Amniotic stem cell (primary cell): Measurements from ENCODE around the gene GAS6.
A peak's percentile ranks its signal among the peaks of the same experiment; 100 is the strongest.

Experiments
- DNase-seq: peaks from one replicate; lab custom pipeline; 2025; lab: John Stamatoyannopoulos, UW

GAS6 gene

GRCh38 chr13:113819731-113820715 lies 43.9 kb downstream of the GAS6 start:
- DNase-seq = no peak

GRCh38 chr13:113819341-113819730 lies 44.5 kb downstream of the GAS6 start:
- no peak for DNase-seq

DNA sequence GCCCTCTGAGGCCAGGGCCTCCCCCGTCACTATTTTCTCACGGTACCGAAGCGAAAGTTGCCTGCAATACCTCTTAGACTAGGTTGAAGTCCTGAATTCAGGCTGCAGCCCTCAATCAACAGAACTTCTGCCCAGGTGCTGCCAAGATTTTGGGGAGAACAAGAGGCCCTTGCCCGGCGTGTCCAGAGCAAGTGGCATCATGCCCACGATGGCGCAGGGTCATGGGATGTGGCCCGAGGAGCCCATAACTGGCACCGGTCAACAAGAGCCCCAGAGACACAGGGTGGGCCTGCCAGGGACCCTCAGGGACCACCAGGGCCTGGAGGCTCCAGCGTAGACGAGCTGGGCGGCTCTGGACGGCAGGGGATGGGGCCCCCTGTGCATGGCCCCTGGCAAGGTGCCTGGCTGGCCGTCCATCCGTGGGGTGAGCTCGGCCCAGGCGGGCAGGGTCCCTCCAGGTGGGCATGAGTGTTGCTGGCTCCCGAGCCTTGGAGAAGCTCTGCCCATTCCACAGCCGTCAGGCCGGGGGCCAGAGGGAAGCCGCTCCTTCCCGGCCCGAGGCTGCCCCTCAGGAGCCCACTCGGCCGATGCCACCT lies 45.1 kb downstream of the GAS6 start:
- no peak for DNase-seq

GRCh38 chr13:113817860-113818691 lies 45.8 kb downstream of the GAS6 start:
- DNase-seq = no peak

DNA sequence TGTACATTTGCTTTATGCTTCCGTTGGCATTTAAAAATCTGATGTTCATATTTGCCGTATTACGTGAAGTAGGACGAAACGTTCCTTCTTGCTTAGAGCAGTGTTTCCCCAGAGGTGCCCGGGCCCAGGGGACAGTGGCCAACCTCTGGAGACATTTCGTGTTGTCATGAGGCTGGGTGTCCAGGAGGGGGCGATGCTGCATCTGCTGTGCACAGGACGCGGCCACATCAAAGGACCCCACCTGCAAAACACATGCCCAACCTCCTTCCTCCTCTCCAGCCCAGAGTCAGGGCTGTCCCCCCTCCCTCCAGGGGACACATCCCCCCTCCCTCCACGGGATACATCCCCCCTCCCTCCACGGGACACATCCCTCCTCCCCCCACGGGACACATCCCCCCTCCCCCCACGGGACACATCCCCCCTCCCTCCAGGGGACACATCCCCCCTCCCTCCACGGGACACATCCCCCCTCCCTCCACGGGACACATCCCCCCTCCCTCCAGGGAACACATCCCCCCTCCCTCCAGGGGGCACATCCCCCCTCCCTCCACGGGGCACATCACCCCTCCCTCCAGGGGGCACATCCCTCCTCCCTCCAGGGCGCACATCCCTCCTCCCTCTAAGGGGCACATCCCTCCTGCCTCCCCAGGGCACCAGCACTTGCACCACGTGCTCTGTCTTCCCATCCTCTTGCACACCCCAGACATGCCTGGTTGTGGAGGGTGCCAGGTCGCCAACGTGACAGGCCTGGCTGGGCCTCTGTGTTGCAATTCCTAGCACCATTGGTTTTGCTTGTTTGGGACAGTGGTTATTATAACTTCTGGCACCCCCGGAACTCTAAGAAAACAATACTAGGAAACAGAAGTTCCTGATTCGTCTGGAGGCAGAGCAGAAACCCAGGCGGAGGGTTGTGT lies 46.7 kb downstream of the GAS6 start:
- DNase-seq = peak; percentile 52

DNA sequence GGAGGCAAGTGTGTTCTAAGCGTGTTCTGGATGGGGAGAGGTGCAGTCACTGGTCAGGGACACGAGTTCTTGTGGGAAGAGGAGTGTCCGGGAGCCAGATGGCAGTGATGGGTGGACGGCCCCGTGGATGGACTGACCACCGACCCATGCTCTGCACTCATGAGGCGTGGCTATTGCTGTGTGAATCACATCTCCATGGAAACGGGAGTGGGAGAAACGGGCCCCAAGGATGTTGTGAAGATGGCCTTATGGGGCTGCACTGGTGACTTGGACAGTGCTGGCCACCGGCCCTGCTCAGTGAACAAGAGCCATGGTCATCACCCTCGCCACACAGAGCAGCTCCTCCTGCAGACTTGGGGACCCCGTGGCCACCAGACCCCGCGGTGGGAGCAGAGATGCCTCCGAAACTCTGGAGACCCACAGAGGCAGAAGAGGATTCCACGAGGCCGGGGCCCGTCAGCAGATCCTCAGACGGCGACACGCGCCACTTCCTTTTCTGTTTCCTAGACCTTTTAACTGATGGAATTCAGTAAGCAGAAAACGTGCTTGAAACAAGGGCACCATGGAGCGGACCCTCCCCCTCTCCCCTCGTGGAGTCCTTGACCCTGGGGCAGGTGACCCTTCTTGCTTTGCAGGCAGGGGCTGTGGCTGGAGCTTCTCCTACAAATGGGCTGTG lies 47.5 kb downstream of the GAS6 start:
- no peak for DNase-seq

- DNase-seq = no peak
Measured at GRCh38 chr13:113815151-113816058, 48.5 kb downstream of the GAS6 start.

DNA sequence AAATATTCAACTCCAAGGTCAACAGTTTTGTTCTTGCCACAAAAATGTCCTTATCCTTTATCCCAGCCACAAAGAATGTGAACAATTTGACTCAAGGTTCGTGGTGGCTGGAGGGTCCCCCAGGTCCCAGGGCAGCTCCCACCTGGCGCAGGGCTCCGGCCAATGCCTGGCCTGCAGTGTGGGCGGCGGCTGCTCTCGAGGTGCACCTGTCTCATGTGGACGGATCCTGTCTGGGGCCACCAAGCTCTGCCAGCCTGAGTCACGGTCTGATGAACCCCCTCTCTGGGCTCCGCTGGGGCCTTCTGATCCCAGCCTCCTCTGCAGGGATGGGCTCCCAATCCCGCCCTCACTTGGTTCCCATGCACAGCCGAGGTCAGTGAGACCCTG lies 49.4 kb downstream of the GAS6 start:
- no peak for DNase-seq

DNA sequence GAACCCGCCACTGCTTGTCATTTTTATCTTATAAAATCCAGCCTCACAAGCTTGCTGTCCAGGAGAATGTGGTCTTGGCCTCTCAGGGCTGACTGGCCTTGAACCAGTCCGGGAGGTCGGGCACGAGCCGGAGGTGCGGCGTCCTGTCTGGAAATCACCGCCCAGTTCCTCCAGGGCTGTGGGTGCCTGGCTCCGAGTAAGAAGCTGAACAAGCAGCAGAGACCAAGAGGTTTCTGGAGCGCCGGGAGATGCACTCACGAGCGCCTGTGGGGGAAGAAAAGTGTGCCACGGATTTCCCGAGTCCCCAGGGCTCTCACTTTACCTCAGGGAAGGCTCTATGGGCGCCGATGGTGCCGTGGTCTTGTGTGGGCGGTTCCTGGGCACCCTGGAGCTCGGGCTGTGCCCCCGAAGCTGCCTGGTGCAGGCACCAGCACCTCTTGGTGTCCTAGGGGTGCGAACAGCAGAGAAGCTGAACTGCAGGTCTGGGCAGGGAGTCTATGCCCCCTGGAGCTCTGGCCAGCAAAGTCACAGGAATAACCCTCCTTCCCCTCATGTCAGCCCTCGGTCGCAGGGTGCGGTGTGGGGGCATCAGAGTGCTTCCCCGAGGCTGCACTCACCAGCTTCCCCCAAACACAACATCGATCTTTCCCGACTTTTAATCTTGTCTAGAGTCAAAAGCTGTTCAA lies 50.0 kb downstream of the GAS6 start:
- no peak for DNase-seq

DNA sequence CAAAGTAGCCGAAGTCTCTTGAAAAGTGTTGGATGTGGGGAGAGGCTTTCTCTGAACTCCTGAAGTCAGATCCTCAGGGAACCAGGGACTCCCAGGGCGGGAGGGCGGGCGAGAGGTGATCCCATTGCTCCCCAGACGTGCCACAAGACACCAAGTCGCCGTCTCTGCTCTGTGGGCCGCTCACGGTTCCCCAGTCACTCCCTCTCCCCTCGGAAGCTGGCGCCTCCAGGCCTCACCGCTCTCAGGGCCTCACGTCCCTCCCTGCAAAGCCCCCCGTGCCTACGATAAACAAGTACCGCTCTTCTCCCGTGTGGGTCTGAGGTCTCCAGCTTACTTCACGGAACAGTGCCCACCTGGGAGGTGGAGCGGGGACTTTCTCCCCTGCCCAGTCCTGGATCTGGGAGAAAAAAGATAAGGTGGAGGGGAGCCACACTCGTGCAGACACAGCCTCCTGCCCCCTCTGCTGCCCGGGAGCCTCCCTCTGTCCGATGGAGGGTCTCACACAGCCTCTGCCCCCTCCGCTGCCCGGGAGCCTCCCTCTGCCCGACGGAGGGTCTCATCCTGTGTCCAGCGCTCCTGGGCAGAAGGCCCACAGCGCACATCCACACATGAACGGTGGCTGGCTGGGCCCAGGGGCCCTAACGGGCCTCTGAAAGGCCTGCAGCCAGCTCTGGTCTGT lies 50.7 kb downstream of the GAS6 start:
- DNase-seq = no peak

DNA sequence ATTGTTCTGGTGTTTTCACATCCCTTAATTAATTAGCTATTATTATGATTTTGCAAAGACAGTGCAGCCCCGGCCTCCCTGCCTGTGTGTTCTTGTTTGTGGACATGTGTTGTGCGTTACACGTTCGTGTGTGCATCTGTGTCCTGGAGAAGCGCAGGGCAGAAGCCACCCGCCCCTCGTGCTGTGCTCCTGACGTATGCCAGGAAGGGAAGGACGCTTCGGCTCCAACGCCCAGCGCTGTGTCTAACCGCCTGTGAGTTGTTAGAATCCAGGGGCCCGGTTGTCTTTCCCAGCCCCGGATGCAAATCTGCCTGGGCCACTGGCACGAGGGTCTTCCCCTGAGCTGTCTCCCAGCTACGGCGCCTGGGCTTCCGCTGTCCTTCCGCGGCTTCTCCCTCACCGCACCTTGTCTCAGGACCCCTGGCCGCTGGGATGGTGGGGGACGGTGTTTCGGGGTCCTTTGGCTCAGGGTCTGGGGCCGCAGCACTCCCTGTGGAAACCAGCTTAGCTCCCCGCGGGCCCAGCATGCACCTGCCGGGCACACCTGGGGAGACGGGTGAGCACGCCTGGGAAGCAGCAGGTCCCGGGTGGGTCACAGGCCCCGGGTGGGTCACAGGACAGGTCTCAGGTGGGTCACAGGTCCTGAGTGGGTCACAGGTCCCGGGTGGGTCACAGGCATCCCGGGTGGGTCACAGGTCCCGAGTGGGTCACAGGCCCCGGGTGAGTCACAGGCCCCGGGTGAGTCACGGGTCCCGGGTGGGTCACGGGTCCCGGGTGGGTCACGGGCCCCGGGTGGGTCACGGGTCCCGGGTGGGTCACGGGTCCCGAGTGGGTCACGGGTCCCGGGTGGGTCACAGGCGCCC lies 51.5 kb downstream of the GAS6 start:
- DNase-seq = no peak

GRCh38 chr13:113811081-113811928 lies 52.6 kb downstream of the GAS6 start:
- DNase-seq = no peak

DNA sequence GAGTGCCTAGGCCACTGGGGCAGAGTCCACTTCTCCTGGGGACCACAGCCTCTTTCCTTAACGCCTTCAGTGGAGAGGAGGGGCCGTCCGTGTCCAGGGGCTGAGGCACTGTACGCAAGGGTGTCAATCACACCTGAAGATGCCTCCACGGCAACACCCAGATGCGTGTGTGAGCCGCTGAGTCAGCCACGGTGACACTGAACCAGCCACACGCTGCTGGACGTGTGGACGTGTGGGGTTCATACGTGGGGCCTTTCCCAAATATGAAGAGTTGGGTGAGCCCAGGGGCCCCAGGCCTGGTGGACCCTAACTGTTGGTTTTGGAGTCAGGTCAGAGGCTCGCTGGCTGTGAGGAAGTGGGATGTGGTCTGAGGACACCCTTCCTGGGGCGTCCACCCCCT lies 53.2 kb downstream of the GAS6 start:
- DNase-seq = no peak

- no peak for DNase-seq
Measured at GRCh38 chr13:113809934-113810333, 53.9 kb downstream of the GAS6 start.

DNA sequence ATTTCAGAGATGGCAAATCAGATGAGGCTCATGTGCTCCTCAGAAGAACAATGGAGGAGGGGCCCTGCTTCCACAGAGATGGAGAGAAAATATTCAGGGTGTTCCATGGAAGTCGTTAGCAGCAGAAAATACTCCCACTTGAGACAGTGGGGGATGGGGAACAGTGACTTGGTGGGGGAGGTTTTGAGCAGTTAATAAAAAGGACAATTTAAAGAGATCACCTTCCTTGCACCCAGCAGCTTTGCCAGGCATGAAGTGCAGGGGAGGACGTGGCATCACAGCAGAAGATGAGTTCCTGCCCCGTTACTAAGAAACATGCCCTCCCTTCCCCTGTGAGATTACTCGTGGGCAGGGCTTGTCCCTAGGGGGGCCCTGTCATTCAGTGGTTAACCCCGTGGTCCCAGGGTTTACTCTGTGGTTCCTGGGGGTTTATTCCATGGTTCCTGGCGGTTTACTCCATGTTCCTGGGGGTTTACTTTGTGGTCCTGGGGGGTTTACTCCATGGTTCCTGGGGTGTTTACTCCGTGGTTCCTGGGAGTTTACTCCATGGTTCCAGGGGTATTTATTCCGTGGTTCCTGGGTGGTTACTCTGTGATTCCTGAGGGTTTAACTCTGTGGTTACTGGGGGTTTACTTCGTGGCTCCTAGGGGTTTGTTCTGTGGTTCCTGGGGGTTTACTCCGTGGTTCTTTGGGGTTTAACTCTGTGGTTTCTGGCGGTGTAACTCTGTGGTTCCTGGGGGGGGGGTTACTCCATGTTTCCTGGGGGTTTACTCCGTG lies 55.6 kb downstream of the GAS6 start:
- DNase-seq = no peak

GRCh38 chr13:113806526-113806925 lies 57.4 kb downstream of the GAS6 start:
- no peak for DNase-seq
